GM12874 (cell line): Measurements from ENCODE around the gene PAQR9.

ENCODE experiments used
- TF ChIP-seq, protein P1 (sequence below): IDR thresholded peaks from 2 replicates; pipeline ENCODE4 v1.5.1; 2011; ENCODE audit warnings: low read depth, mild to moderate bottlenecking, control low read depth, low read length, moderate library complexity; ENCODE audit not compliant: insufficient read depth

Gene PAQR9

DNA sequence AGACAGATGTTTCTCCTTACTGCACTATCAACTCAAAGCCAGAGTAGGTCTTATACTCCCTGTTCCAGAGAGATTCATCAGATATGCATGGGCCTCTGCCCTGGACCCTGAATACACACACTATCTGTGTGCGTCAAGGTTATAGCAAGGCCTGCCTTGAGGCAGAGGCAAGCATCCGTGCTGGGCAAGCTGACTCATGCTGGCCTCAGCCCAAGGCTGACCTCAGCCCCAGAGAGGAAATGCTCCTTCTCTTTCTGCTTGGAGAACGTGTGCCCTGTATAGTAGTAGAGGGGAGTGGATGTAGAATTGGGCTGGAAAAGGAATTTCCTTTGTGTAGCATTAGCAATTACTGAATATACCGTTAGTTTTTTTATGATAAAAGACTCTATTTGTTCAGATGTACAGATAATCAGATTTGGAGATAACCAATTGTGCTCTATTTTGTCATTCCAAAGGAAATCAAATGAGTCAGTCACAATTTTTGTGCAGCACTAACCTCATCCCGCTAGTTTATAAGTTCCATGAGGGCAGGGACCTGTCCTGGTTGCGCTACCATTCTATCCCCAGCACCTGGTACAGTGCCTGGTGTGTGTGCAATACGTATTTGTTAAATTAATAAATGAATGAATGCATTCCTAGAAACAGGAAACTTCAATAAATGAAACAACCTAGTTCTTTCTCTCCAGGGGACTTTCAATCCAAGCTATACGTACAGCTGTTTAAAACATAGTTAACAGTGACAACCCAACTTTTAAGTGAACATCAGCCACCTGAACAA is 13.3 kb upstream of the PAQR9 start:
- TF ChIP-seq, protein P1, sequence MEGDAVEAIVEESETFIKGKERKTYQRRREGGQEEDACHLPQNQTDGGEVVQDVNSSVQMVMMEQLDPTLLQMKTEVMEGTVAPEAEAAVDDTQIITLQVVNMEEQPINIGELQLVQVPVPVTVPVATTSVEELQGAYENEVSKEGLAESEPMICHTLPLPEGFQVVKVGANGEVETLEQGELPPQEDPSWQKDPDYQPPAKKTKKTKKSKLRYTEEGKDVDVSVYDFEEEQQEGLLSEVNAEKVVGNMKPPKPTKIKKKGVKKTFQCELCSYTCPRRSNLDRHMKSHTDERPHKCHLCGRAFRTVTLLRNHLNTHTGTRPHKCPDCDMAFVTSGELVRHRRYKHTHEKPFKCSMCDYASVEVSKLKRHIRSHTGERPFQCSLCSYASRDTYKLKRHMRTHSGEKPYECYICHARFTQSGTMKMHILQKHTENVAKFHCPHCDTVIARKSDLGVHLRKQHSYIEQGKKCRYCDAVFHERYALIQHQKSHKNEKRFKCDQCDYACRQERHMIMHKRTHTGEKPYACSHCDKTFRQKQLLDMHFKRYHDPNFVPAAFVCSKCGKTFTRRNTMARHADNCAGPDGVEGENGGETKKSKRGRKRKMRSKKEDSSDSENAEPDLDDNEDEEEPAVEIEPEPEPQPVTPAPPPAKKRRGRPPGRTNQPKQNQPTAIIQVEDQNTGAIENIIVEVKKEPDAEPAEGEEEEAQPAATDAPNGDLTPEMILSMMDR: no peak

DNA sequence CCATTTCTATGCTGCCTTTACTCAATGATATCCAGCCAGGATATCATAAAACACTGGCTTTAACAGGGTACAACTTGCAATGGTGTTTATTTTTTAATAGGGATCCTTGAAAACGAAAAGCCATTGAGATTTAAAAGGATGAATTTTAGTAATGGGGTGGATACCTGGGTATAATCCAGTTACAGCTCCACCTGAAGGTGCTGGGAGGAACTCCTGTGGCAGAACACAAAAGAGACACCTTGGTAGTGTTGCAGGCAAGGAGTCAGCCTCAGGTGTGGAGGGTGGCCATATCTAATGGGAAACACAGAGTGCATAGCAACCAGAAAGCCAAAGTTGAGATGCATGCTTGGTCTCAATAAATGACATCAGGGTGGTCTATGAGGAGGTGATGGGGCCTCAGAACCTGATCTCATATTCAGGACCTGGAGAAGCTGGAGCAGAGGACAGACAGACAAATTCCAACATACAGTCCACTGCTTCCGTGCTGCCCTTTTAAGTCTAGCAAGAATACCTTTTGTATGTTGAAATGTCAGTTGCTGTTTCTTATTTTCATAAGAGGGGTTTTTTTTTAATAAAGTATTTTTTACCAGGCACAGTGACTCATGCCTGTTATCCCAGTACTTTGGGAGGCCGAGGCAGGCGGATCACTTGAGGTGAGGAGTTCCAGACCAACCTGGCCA is 12.0 kb upstream of the PAQR9 start:
- TF ChIP-seq, protein P1: no peak

DNA sequence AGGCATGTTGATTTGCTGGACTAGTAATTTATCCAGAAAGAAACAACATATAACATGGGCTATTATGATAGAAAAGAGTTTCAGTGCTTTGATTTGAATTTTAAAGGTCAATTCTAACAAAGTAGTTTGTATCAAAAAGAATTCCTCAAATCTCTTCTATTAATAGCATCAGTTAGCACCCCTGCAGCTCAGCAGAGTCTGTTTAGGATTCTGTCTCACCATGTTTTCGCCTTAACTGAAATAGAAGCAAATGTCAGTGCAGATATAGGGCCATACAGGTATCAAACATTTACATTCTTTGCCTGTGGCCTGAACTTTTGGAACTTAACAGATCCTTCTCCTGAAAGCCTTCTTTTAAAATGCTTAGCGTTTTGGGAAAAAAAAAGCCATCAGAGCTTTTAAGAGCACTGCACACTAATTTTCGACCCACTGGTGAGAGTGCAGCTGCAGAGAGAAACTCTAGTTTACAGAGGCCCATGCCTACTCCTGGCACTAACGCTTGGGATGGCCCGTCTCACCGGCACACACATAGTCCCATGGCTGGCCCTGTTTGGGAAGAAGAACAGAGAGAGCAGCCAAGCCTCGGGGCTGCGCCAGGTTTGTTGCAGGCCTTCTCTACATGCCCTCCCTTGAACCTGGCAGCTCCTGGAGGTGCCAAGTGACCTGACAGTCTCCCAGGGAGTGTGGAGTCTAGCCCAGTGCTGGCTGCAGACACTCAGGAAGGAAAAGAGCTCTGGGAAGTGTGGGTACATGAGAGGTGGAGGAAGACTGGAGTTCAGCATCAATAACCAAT is 9.9 kb upstream of the PAQR9 start:
- TF ChIP-seq, protein P1: no peak

DNA sequence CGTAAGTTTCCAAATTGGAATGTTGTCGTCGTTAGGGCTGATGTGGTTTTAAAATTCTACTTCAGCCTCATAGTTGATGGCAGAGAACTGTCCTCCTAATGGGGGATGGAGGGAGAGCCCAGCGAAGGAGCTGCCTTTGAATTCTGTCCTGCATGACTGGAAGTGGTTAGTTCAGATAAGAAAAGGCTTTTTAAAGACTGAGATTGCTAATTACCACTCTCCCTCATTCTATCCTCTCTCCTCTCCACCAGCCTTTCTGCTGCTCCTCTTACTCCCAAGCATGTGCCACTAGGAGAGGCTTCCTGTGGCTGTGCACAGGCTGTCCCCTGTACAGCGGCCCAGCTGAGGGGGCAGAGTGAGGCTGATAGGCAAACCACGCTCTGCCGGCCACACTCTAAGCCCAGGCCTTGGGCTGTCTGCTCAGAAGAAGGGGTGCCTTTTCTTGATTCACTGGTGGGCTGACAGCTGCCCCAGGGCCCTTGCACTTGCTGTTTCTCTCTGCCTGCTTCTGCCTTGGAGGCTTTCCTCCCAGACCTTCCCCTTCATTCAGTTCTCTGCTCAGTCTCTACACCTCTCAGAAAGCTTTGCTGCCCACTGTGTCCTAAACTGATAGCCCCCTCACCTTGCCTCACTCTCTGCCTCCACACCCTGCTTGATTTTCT is 8.7 kb upstream of the PAQR9 start:
- TF ChIP-seq, protein P1: no peak

DNA sequence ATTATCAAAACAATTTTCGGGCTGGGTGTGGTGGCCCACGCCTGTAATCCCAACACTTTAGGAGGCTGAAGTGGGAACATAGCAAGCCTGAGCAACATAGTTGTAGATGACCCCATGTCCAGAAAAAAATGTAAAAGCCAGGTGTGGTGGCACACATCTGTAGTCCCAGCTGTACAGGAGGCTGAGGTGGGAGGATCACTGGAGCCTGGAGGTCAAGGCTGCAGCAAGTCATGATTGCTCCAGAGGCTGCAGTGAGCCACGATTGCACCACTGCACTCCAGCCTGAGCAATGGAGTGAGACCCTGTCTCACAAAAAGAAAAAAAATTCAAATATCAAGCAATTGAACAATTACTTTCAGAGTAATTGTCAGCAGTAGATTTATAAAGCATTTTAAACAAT is 8.0 kb upstream of the PAQR9 start:
- TF ChIP-seq, protein P1: no peak

DNA sequence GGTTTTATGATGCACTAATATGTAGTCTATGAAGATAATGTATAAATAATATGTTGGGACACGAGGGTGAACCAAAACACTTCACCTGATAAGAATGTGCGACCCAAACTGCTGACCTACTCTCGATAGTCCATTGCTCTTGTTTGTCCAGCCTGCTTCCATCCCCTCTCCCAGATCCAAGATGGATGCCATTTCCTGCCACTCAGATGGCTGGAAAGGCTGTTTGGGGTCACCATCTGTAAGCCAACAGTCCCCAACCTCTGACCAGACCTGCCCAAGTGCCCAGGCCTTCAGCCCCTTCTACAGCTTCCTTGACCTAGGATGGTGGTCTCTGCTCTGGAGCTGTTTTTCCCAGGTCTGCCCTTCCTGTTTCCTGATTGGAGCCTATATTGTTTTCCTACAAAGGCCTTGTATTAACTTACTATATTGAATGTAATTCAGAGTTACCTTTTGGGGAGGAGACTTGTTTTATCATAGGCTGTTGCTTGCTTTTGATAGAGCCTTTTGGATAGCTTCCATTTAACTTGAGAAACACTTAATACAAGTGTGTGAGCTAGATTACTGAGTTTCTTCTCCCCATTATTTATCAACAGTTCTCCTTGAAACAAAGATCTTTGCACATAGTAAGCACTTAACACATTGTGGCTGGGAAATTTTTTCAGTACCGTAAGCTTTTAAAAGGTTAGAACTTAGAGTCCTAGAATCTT is 5.0 kb upstream of the PAQR9 start:
- TF ChIP-seq, protein P1: no peak
